GM20000 (cell line): ENCODE results near the gene RXRA.

ENCODE experiments used
- DNase-seq: peaks from one replicate; pipeline ENCODE4 v3.0.0; 2012; ENCODE audit warnings: low spot score
- CTCF ChIP-seq: IDR thresholded peaks from 2 replicates; pipeline ENCODE4 v1.5.1; 2012; ENCODE audit warnings: mild to moderate bottlenecking, control low read depth; ENCODE audit errors: extremely low read depth, missing control alignments

RXRA gene

GRCh38 chr9:134420974-134421432, 94.7 kb downstream of the RXRA start:
- DNase-seq, result no peak
- TF ChIP-seq CTCF, result no peak

- no peak for DNase-seq
- TF ChIP-seq CTCF, result no peak
These were observed 95.6 kb downstream of the RXRA start for GRCh38 chr9:134421888-134422287.

GRCh38 chr9:134422301-134423090, 96.2 kb downstream of the RXRA start:
- TF ChIP-seq CTCF, result no peak
- no peak for DNase-seq

GRCh38 chr9:134423166-134423565, 96.9 kb downstream of the RXRA start:
- no peak for DNase-seq
- no peak for TF ChIP-seq CTCF

- DNase-seq, result no peak
- no peak for TF ChIP-seq CTCF
These were observed 97.5 kb downstream of the RXRA start for GRCh38 chr9:134423749-134424148.

- TF ChIP-seq CTCF, result no peak
- no peak for DNase-seq
These were observed 98.6 kb downstream of the RXRA start for GRCh38 chr9:134424818-134425217.

- DNase-seq, result no peak
- no peak for TF ChIP-seq CTCF
These were observed 99.1 kb downstream of the RXRA start for GRCh38 chr9:134425401-134425800.
